ENCODE results near the gene RPL3.

DNA sequence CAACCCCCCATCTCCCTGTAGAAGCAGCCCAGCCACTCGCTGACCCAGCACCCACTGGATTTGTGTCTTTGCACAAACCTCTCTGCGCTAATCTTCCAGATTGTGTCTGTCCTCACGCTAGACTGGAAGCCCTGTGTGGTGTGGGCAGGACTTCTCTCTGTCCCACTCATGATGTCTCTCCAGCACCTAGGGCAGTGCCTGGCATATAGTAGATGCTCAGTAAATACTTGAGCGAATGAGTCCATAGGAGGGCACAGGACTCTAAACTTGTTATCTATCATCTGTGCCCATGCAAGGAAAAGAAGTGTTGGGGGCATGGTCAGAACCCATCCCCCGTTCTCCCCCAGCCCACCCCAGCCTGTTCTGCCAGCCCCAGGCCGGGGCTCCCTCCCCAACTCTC is 22.9 kb downstream of the RPL3 start:
- TF ChIP-seq, protein P1, sequence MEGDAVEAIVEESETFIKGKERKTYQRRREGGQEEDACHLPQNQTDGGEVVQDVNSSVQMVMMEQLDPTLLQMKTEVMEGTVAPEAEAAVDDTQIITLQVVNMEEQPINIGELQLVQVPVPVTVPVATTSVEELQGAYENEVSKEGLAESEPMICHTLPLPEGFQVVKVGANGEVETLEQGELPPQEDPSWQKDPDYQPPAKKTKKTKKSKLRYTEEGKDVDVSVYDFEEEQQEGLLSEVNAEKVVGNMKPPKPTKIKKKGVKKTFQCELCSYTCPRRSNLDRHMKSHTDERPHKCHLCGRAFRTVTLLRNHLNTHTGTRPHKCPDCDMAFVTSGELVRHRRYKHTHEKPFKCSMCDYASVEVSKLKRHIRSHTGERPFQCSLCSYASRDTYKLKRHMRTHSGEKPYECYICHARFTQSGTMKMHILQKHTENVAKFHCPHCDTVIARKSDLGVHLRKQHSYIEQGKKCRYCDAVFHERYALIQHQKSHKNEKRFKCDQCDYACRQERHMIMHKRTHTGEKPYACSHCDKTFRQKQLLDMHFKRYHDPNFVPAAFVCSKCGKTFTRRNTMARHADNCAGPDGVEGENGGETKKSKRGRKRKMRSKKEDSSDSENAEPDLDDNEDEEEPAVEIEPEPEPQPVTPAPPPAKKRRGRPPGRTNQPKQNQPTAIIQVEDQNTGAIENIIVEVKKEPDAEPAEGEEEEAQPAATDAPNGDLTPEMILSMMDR (IDR thresholded peaks at IDR 0.05; ENCODE audit: low read depth, low read length, poor library complexity, severe bottlenecking) = no peak
- no peak for TF ChIP-seq EZH2phosphoT487 (IDR thresholded peaks at IDR 0.05; ENCODE audit: borderline replicate concordance, low read length)

Data from DOHH2 (cell line).